Parathyroid adenoma (tissue), 2 donors: ENCODE results near the gene BRSK1.

Experiments used
- H2AFZ ChIP-seq: fragments of 300-600 bp; sonication (generic); one replicate; pipeline ENCODE4 v1.7.0; 2017; ENCODE audit warnings: antibody characterized with exemption, mild to moderate bottlenecking
- H3K27ac ChIP-seq: fragments of 300-600 bp; sonication (generic); one replicate; pipeline ENCODE4 v1.7.0; 2017
- H3K27me3 ChIP-seq: fragments of 300-600 bp; sonication (generic); one replicate; pipeline ENCODE4 v1.7.0; 2017; ENCODE audit warnings: low read length; ENCODE audit not compliant: control insufficient read depth, insufficient read depth
- H3K36me3 ChIP-seq: fragments of 300-600 bp; sonication (generic); one replicate; pipeline ENCODE4 v1.7.0; 2017; ENCODE audit warnings: low read length; ENCODE audit not compliant: control insufficient read depth, insufficient read depth
- H3K4me1 ChIP-seq: fragments of 300-600 bp; sonication (generic); one replicate; pipeline ENCODE4 v1.7.0; 2017; ENCODE audit warnings: control low read depth
- H3K4me2 ChIP-seq: fragments of 300-600 bp; sonication (generic); one replicate; pipeline ENCODE4 v1.7.0; 2017; ENCODE audit warnings: low read length
- H3K4me3 ChIP-seq: fragments of 300-600 bp; sonication (generic); one replicate; pipeline ENCODE4 v1.7.0; 2017; ENCODE audit warnings: low read depth, low read length
- H3K79me2 ChIP-seq: fragments of 300-600 bp; sonication (generic); one replicate; pipeline ENCODE4 v1.7.0; 2017; ENCODE audit warnings: control low read depth
- H3K9ac ChIP-seq: fragments of 300-600 bp; sonication (generic); one replicate; pipeline ENCODE4 v1.7.0; 2017; ENCODE audit warnings: mild to moderate bottlenecking
- H3K9me3 ChIP-seq: fragments of 300-600 bp; sonication (generic); one replicate; pipeline ENCODE4 v1.7.0; 2017; ENCODE audit warnings: low read length; ENCODE audit not compliant: control insufficient read depth
- CTCF ChIP-seq: fragments of 300-600 bp; sonication (generic); IDR thresholded peaks from one replicate; pipeline ENCODE4 v1.7.0; 2017; ENCODE audit warnings: antibody characterized with exemption, mild to moderate bottlenecking
- donor health status: primary hyperparathyroidism.

Gene BRSK1

GRCh38 chr19:55279770-55280643, 3.8 kb upstream of the BRSK1 start, which contains the start of gene HSPBP1:
Gene HSPBP1, minus strand, starts transcription at chr19:55280110. Its CDS starts 502 bp downstream, at chr19:55279608.
- Histone ChIP-seq H2AFZ (peak within 1 kb of the TSS; percentile 85), H3K9me3 (no peaks in the 10 kb centered on the region), H3K4me3 (peak within 1 kb of the TSS; percentile 69), H3K27ac (peak within 1 kb of the TSS; percentile 79), H3K4me2 (peak within 1 kb of the TSS; percentile 76), H3K4me1 (peaks cover 11% of the 10 kb centered on the region), H3K27me3 (no peaks in the 10 kb centered on the region), H3K9ac (peak within 1 kb of the TSS; percentile 23), H3K36me3 (no peaks in the 10 kb centered on the region), H3K79me2 (no peaks in the 10 kb centered on the region)
- no peak for TF ChIP-seq CTCF

GRCh38 chr19:55284405-55285058, 735 bp downstream of the BRSK1 start:
- no peaks in the 10 kb centered on the region for H3K36me3 ChIP-seq
- peak overlapping the region; percentile 43 for H3K4me3 ChIP-seq
- peak overlapping the region; percentile 63 for H2AFZ ChIP-seq
- H3K4me1 ChIP-seq, result peaks cover 11% of the 10 kb centered on the region
- H3K79me2 ChIP-seq, result no peaks in the 10 kb centered on the region
- peak overlapping the region; percentile 73 for H3K4me2 ChIP-seq
- H3K27me3 ChIP-seq, result no peaks in the 10 kb centered on the region
- peak overlapping the region; percentile 46 for H3K9ac ChIP-seq
- peak overlapping the region; percentile 56 for H3K27ac ChIP-seq
- H3K9me3 ChIP-seq, result no peaks in the 10 kb centered on the region
- no peak for TF ChIP-seq CTCF

DNA sequence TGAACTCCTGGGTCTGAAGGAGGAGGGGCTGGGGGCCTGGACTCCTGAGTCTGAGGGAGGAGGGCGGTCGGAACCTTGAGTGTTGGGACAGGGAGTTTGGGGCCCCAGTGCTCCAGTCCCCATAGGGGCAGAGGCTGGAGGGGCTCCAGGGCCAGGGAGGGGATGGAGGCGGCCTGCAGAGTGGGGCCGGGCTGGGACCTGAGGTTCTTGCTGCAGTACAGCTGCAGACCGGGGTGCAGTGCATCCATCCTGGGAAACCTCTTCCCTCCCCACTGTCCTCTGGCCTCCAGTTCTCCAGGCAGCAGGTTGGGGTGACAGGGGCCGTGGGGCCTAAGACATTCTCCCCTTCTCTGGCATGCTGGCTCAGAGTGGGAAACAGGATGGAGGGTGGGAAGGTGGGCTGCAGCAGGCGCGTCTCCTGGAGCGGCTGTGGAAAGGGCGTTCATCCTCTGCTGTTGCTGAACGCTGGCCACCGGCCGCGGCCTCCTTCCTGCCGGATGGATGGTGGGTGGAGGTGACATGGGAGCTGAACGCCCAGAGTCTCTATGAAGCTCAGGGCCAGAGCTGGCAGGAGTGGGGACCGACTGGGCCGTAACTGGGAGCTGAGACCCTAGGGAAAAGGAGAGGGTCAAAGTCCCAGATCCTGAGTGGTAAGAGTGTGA, 1.6 kb downstream of the BRSK1 start:
- H3K9ac ChIP-seq, result peak overlapping the region; percentile 46
- H3K4me2 ChIP-seq, result peak overlapping the region; percentile 73
- no peaks in the 10 kb centered on the region for H3K79me2 ChIP-seq
- H3K36me3 ChIP-seq, result no peaks in the 10 kb centered on the region
- peak overlapping the region; percentile 43 for H3K4me3 ChIP-seq
- no peaks in the 10 kb centered on the region for H3K9me3 ChIP-seq
- peaks cover 11% of the 10 kb centered on the region for H3K4me1 ChIP-seq
- no peak for TF ChIP-seq CTCF
- H2AFZ ChIP-seq, result peak overlapping the region; percentile 63
- no peaks in the 10 kb centered on the region for H3K27me3 ChIP-seq
- peak overlapping the region; percentile 56 for H3K27ac ChIP-seq

- no peaks in the 10 kb centered on the region for H3K4me1 ChIP-seq
- H3K79me2 ChIP-seq, result no peaks in the 10 kb centered on the region
- no peak overlapping the region for H2AFZ ChIP-seq
- no peak overlapping the region for H3K4me2 ChIP-seq
- no peak overlapping the region for H3K4me3 ChIP-seq
- H3K9me3 ChIP-seq, result no peaks in the 10 kb centered on the region
- TF ChIP-seq CTCF, result no peak
- no peak overlapping the region for H3K27ac ChIP-seq
- no peaks in the 10 kb centered on the region for H3K36me3 ChIP-seq
- H3K27me3 ChIP-seq, result no peaks in the 10 kb centered on the region
- H3K9ac ChIP-seq, result no peak overlapping the region
Observed at GRCh38 chr19:55287361-55288079, 3.7 kb downstream of the BRSK1 start.
